ENCODE data around the gene PFKFB2.

DNA sequence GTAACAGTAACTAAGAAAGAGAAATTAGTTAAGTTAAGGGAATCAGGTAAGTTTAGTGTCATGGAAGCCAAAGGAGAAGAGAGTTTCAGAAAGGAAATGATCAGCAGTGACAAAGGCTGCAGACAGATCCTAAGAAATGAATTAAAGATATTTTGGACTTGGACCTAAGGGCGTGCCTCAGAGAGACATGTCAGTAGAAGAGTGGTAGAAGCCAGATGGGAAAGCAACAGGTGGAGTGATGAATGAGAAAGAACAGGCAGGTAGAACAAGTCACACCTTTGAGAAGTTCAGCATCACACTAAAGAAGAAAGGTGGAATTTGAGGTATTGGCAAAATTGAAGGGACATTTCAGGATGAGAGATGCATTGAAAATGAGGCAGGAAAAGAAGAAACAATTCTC, 49.6 kb downstream of the PFKFB2 start:
- TF ChIP-seq SUZ12 (IDR thresholded peaks at IDR 0.05; ENCODE audit: extremely low read depth, insufficient read depth, insufficient read length): no peak
- TF ChIP-seq ZNF274 (IDR thresholded peaks at IDR 0.05; ENCODE audit: low read depth, low read length): no peak
- no peak for TF ChIP-seq YY1 (IDR thresholded peaks at IDR 0.05; ENCODE audit: insufficient read depth, insufficient read length)

All from NT2/D1 (cell line).